A549 (cell line): ENCODE data around the gene SLC37A1. TPM values are rescaled to one million over a fixed set of nuclear protein-coding genes. Genes with fewer than 3 reads are reported as not detected.

Experiments
- ATAC-seq, 2 experiments: fragments of 200-7000 bp in 1 of 2; fragments of >200 bp in 1 of 2; cut with Nextera tagmentation in 1 of 2; cut with Tn5 transposase in 1 of 2; 3 replicates each; pipeline versions ENCODE4 v1.8.0 to v1.9.1; 2018 to 2020; ENCODE audit warnings: mild to moderate bottlenecking in 1 of 2, moderate library complexity in 1 of 2
- CTCF ChIA-PET: fragments of 300-600 bp; sonication (Branson Sonifier 250); formaldehyde crosslinking; extraction: SDS; loops from one replicate; lab custom pipeline; 2021; ENCODE audit warnings: antibody characterized with exemption, inconsistent platforms; lab: Yijun Ruan, JAX
- POLR2A ChIA-PET: fragments of 350-600 bp; formaldehyde crosslinking; extraction: SDS; loops from one replicate; lab custom pipeline; 2021; ENCODE audit warnings: antibody characterized with exemption, inconsistent platforms; lab: Yijun Ruan, JAX
- DNase-seq, 2 experiments: peaks; one replicate each; pipeline versions ENCODE4 v3.0.0 to v3.0.0-alpha.2; 2011 to 2016; ENCODE audit warnings: low read depth in 1 of 2, low spot score in 1 of 2
- FAIRE-seq: peaks from 2 replicates; lab custom pipeline; 2011; peaks lifted over from hg19 to GRCh38; lab: Jason Lieb, UNC
- H3K27ac ChIP-seq, 2 experiments: fragments of >200 bp; sonication (Bioruptor Twin); formaldehyde crosslinking; 3 replicates each; pipeline ENCODE4 v1.5.1; 2016 to 2017
- H3K4me1 ChIP-seq: fragments of >200 bp; sonication (Bioruptor Twin); formaldehyde crosslinking; 3 replicates; pipeline ENCODE4 v1.6.1; 2016
- H3K4me2 ChIP-seq: fragments of >200 bp; sonication (Bioruptor Twin); formaldehyde crosslinking; 3 replicates; pipeline ENCODE4 v1.6.1; 2016
- H3K4me3 ChIP-seq: fragments of >200 bp; sonication (Bioruptor Twin); formaldehyde crosslinking; 3 replicates; pipeline ENCODE4 v1.5.1; 2016
- H3K9me3 ChIP-seq: fragments of >200 bp; sonication (Bioruptor Twin); formaldehyde crosslinking; 3 replicates; pipeline ENCODE4 v1.6.1; 2016
- ATOH8 ChIP-seq: fragments of 250-450 bp; sonication (Bioruptor Pico); IDR thresholded peaks from 2 replicates; pipeline ENCODE4 v1.5.0; 2020; ENCODE audit warnings: low read depth, mild to moderate bottlenecking, moderate library complexity
- BHLHE40 ChIP-seq: IDR thresholded peaks from 2 replicates; pipeline ENCODE4 v1.6.1; 2012; ENCODE audit warnings: low read depth, low read length, inconsistent platforms
- CHD4 ChIP-seq: fragments of 200-600 bp; sonication (generic); IDR thresholded peaks from 2 replicates; pipeline ENCODE4 v1.6.1; 2016; ENCODE audit warnings: antibody characterized with exemption, mild to moderate bottlenecking, borderline replicate concordance
- CTCF ChIP-seq: fragments of >200 bp; sonication (Bioruptor Twin); formaldehyde crosslinking; IDR thresholded peaks from 3 replicates; pipeline ENCODE4 v1.5.1; 2016
- E2F6 ChIP-seq: IDR thresholded peaks from 2 replicates; pipeline ENCODE4 v1.6.1; 2012; ENCODE audit warnings: low read depth, borderline replicate concordance
- EHF ChIP-seq: fragments of 250-450 bp; sonication (Bioruptor Pico); IDR thresholded peaks from 2 replicates; pipeline ENCODE4 v1.5.0; 2020; ENCODE audit warnings: mild to moderate bottlenecking
- EHMT2 ChIP-seq: fragments of 200-600 bp; sonication (generic); IDR thresholded peaks from 2 replicates; pipeline ENCODE4 v1.6.1; 2016; ENCODE audit warnings: antibody characterized with exemption, low read depth, mild to moderate bottlenecking, moderate library complexity
- EP300 ChIP-seq, 2 experiments: fragments of >200 bp; sonication (Bioruptor Twin); formaldehyde crosslinking; IDR thresholded peaks; 2 replicates in 1 of 2; 3 replicates in 1 of 2; pipeline ENCODE4 v1.6.1; 2016 to 2017
- FOSB ChIP-seq: fragments of 250-450 bp; sonication (Bioruptor Pico); IDR thresholded peaks from 2 replicates; pipeline ENCODE4 v1.5.0; 2020; ENCODE audit warnings: mild to moderate bottlenecking, moderate library complexity
- FOSL2 ChIP-seq, 2 experiments: fragments of 450-650 bp in 1 of 2; fragments of >200 bp in 1 of 2; sonication (Bioruptor Twin) in 1 of 2; formaldehyde crosslinking; IDR thresholded peaks; 2 replicates each; pipeline versions ENCODE4 v1.5.0 to v1.6.1; 2016 to 2020; ENCODE audit warnings: mild to moderate bottlenecking in 1 of 2, moderate library complexity in 1 of 2
- HDAC2 ChIP-seq: fragments of 200-600 bp; sonication (generic); IDR thresholded peaks from 2 replicates; pipeline ENCODE4 v1.6.1; 2016
- HES2 ChIP-seq: fragments of >200 bp; sonication (Bioruptor Twin); formaldehyde crosslinking; IDR thresholded peaks from 2 replicates; pipeline ENCODE4 v1.6.1; 2016
- HMGXB4 ChIP-seq: fragments of 250-450 bp; sonication (Bioruptor Pico); IDR thresholded peaks from 2 replicates; pipeline ENCODE4 v1.5.0; 2021; ENCODE audit warnings: mild to moderate bottlenecking, moderate library complexity, borderline replicate concordance
- HOXB5 ChIP-seq: fragments of 250-450 bp; sonication (Bioruptor Pico); IDR thresholded peaks from 2 replicates; pipeline ENCODE4 v1.5.0; 2020; ENCODE audit warnings: mild to moderate bottlenecking, moderate library complexity
- JUN ChIP-seq, 2 experiments: fragments of >200 bp; sonication (Bioruptor Twin); formaldehyde crosslinking; IDR thresholded peaks; 2 replicates in 1 of 2; 3 replicates in 1 of 2; pipeline ENCODE4 v1.6.1; 2016 to 2017
- KDM1A ChIP-seq: fragments of 200-600 bp; sonication (generic); IDR thresholded peaks from 2 replicates; pipeline ENCODE4 v1.6.1; 2016; ENCODE audit warnings: low read depth, mild to moderate bottlenecking
- MAFK ChIP-seq: fragments of 450-650 bp; IDR thresholded peaks from 2 replicates; pipeline ENCODE4 v1.6.1; 2014; ENCODE audit not compliant: partially characterized antibody
- MAX ChIP-seq: IDR thresholded peaks from 2 replicates; pipeline ENCODE4 v1.6.1; 2012
- MAZ ChIP-seq: fragments of 150-350 bp; IDR thresholded peaks from 2 replicates; pipeline ENCODE4 v1.6.1; 2014; ENCODE audit warnings: antibody characterized with exemption, low read depth, low read length, borderline replicate concordance
- NPAS2 ChIP-seq: fragments of 250-450 bp; sonication (Bioruptor Pico); IDR thresholded peaks from 2 replicates; pipeline ENCODE4 v1.8.0; 2022; ENCODE audit warnings: mild to moderate bottlenecking, moderate library complexity, borderline replicate concordance
- POLR2A ChIP-seq: IDR thresholded peaks from 2 replicates; pipeline ENCODE4 v1.6.1; 2012; ENCODE audit warnings: mild to moderate bottlenecking, low read length
- POLR2AphosphoS2 ChIP-seq: conservative IDR thresholded peaks from 2 replicates; pipeline ENCODE4 v1.6.1; 2012; ENCODE audit warnings: low read length, improper control_type of control experiment, inconsistent platforms
- REST ChIP-seq: fragments of 200-600 bp; sonication (generic); IDR thresholded peaks from 2 replicates; pipeline ENCODE4 v1.6.1; 2016; ENCODE audit warnings: antibody characterized with exemption, mild to moderate bottlenecking, moderate library complexity
- TP53 ChIP-seq: fragments of 250-450 bp; sonication (Bioruptor Pico); IDR thresholded peaks from 2 replicates; pipeline ENCODE4 v1.5.0; 2021; ENCODE audit warnings: mild to moderate bottlenecking, moderate library complexity
- ZFP36 ChIP-seq: fragments of 450-650 bp; IDR thresholded peaks from 2 replicates; pipeline ENCODE4 v1.6.1; 2014; ENCODE audit warnings: borderline replicate concordance; ENCODE audit not compliant: partially characterized antibody
- WGBS: methylation state at CpG from one replicate; pipeline ENCODE4 v1.1.6; 2017; ENCODE audit errors: missing lambda C conversion rate; 5-methylcytosine and 5-hydroxymethylcytosine counted together
- polyA plus RNA-seq, 4 experiments: library from polyadenylated mRNA; depleted of rRNA in 3 of 4; stranded (reverse); fragments of >200 nt; fragmentation: RNase III in 1 of 4; extraction: RNeasy Plus Mini Kit Qiagen cat#74134 plus additional on column Dnase treatment in 1 of 4; gene quantifications; 2 replicates in 3 of 4; 3 replicates in 1 of 4; pipeline ENCODE4 v1.2.3, GENCODE V29; 2011 to 2017

The SLC37A1 gene
- polyA plus RNA-seq, 2 of the 4 experiments (the other 2 are of a cell fraction): 1.9 to 2.1 TPM

- no peak overlapping the region for H3K4me3 ChIP-seq
- H3K4me2 ChIP-seq: no peak overlapping the region
- no peak overlapping the region for H3K27ac ChIP-seq
- H3K9me3 ChIP-seq: no peaks in the 10 kb centered on the region
- CTCF ChIA-PET: no interaction called here
- no peak for FAIRE-seq
- peaks cover 13% of the 10 kb centered on the region for H3K4me1 ChIP-seq
- TF ChIP-seq KDM1A (no peak), MAFK (no peak), CHD4 (no peak), MAZ (no peak), HES2 (no peak), HMGXB4 (no peak), REST (no peak), EHMT2 (no peak), NPAS2 (CRISPR knock-in tag) (no peak), JUN (IDR thresholded peaks at IDR 0.05) (no peak), EHF (CRISPR knock-in tag) (no peak), CTCF (no peak), HDAC2 (no peak), FOSL2 (IDR thresholded peaks at IDR 0.05) (no peak), FOSL2 (CRISPR knock-in tag; IDR thresholded peaks at IDR 0.05) (no peak), ATOH8 (CRISPR knock-in tag) (no peak)
- TF ChIP-seq, all 56 proteins: peak for 0
- no peak for DNase-seq
- 80% methylated on average over 1 of the region's 8 CpGs for WGBS
- no peak for ATAC-seq
- POLR2A ChIA-PET: no interaction called here
These were observed 9.1 kb downstream of the SLC37A1 start for GRCh38 chr21:42522771-42523170.

GRCh38 chr21:42523211-42523610, 9.6 kb downstream of the SLC37A1 start:
- ATAC-seq: no peak
- H3K9me3 ChIP-seq: no peaks in the 10 kb centered on the region
- TF ChIP-seq ZFP36 (no peak), MAFK (no peak), KDM1A (no peak), REST (no peak), EP300 (IDR thresholded peaks at IDR 0.05) (no peak), E2F6 (no peak), FOSB (CRISPR knock-in tag) (no peak), TP53 (CRISPR knock-in tag) (no peak), HDAC2 (no peak), HOXB5 (CRISPR knock-in tag) (no peak), MAZ (no peak), BHLHE40 (no peak), POLR2A (no peak), POLR2AphosphoS2 (no peak), MAX (no peak)

More at GRCh38 chr21:42523211-42523610, 9.6 kb downstream of the SLC37A1 start:
- no peak for DNase-seq
- H3K4me3 ChIP-seq: no peak overlapping the region
- H3K27ac ChIP-seq: no peak overlapping the region
- ChIA-PET POLR2A (no interaction called here), CTCF (no interaction called here)
- WGBS: 87% methylated on average over 7 of the region's 7 CpGs
- peaks cover 8% of the 10 kb centered on the region for H3K4me1 ChIP-seq
- no peak for FAIRE-seq
- no peak overlapping the region for H3K4me2 ChIP-seq
